H1 (cell line): ENCODE results near the gene MYLK4.

Experiments
- ASH2L ChIP-seq: fragments of 200-600, 300-600 bp; sonication (generic); IDR thresholded peaks from one replicate; pipeline ENCODE4 v1.7.1; 2017; ENCODE audit warnings: low read length
- BRCA1 ChIP-seq: IDR thresholded peaks from 2 replicates; pipeline ENCODE4 v1.6.1; 2012; ENCODE audit warnings: low read depth, low read length, improper control_type of control experiment
- CEBPB ChIP-seq: IDR thresholded peaks from 2 replicates; pipeline ENCODE4 v1.6.1; 2012; ENCODE audit warnings: low read depth, low read length
- CTCF ChIP-seq, 3 experiments: IDR thresholded peaks; 1 replicate in 2 of 3; 2 replicates in 1 of 3; pipeline versions ENCODE4 v1.5.1 to v1.6.1; 2011; ENCODE audit warnings: low read length in 3 of 3, mild to moderate bottlenecking in 3 of 3, inconsistent platforms in 2 of 3, low read depth in 1 of 3, moderate library complexity in 1 of 3; ENCODE audit not compliant: insufficient read depth in 1 of 3; ENCODE audit errors: control extremely low read depth in 1 of 3
- JUND ChIP-seq: IDR thresholded peaks from 2 replicates; pipeline ENCODE4 v1.6.1; 2011; ENCODE audit warnings: mild to moderate bottlenecking, improper control_type of control experiment, low read length
- RAD21 ChIP-seq, 2 experiments: IDR thresholded peaks in 1 of 2; conservative IDR thresholded peaks in 1 of 2; 2 replicates each; pipeline ENCODE4 v1.6.1; 2011; ENCODE audit warnings: low read depth in 2 of 2, low read length in 2 of 2, improper control_type of control experiment in 1 of 2, inconsistent platforms in 1 of 2, mild to moderate bottlenecking in 1 of 2, moderate library complexity in 1 of 2
- RFX5 ChIP-seq: IDR thresholded peaks from 2 replicates; pipeline ENCODE4 v1.6.1; 2011; ENCODE audit warnings: low read depth, low read length, improper control_type of control experiment, borderline replicate concordance
- SIN3A ChIP-seq, 2 experiments: IDR thresholded peaks in 1 of 2; conservative IDR thresholded peaks in 1 of 2; 2 replicates each; pipeline ENCODE4 v1.6.1; 2011 to 2012; ENCODE audit warnings: low read length in 2 of 2, improper control_type of control experiment in 1 of 2, low read depth in 1 of 2, mild to moderate bottlenecking in 1 of 2
- SP1 ChIP-seq: IDR thresholded peaks from 2 replicates; pipeline ENCODE4 v1.6.1; 2011; ENCODE audit warnings: low read depth, low read length
- SUZ12 ChIP-seq: fragments of 200-600 bp; sonication (generic); IDR thresholded peaks from 2 replicates; pipeline ENCODE4 v1.6.1; 2012; ENCODE audit warnings: mild to moderate bottlenecking, inconsistent platforms, low read length, moderate library complexity, mixed read lengths
- TF ChIP-seq, protein P1 (sequence below): IDR thresholded peaks from 2 replicates; pipeline ENCODE4 v1.6.1; 2011; ENCODE audit warnings: low read length, improper control_type of control experiment

DNA sequence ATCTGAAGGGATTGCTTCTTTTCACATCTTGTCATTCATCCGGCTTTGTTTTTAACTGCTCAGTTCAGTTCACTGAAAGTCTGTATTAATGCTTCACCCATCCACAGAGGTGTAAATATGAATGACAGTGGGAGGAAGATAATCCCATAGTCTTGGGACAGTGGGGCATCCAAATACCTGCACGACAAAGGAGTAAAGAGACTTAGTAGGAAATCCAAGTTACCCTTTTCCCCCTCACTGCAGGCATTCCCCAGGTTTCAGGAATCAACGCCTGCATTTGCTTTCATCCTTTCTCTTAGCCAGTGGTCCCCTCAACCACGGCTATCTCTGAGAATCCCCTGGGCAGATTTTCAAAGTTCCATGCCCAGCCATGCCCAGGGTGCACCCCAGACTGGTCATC, 110.2 kb downstream of the MYLK4 start:
- TF ChIP-seq SIN3A (conservative IDR thresholded peaks at IDR 0.05 in 1 of 2, IDR thresholded peaks at IDR 0.05 in 1 of 2; ENCODE audit: low read depth in 1 of 2, low read length in 2 of 2) (no peak), RAD21 (IDR thresholded peaks at IDR 0.05 in 1 of 2, conservative IDR thresholded peaks at IDR 0.05 in 1 of 2; ENCODE audit: low read depth in 2 of 2, low read length in 2 of 2) (no peak), RFX5 (no peak), SP1 (no peak), CTCF (IDR thresholded peaks at IDR 0.05; ENCODE audit: control extremely low read depth in 1 of 3, insufficient read depth in 1 of 3, low read depth in 1 of 3, low read length in 3 of 3) (no peak), SUZ12 (no peak), CEBPB (no peak), JUND (no peak), ASH2L (no peak), BRCA1 (no peak)
- TF ChIP-seq, protein P1, sequence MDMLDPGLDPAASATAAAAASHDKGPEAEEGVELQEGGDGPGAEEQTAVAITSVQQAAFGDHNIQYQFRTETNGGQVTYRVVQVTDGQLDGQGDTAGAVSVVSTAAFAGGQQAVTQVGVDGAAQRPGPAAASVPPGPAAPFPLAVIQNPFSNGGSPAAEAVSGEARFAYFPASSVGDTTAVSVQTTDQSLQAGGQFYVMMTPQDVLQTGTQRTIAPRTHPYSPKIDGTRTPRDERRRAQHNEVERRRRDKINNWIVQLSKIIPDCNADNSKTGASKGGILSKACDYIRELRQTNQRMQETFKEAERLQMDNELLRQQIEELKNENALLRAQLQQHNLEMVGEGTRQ = no peak
